GM23248 (cell line): Measurements from ENCODE around the gene ANKS3. TPM values are rescaled to one million over a fixed set of nuclear protein-coding genes. Genes with fewer than 3 reads are reported as not detected.
A peak's percentile ranks its signal among the peaks of the same experiment; 100 is the strongest.

Experiments
- DNase-seq: peaks from one replicate; pipeline ENCODE4 v3.0.0-alpha.2; 2015
- H2AFZ ChIP-seq: fragments of 200-600 bp; sonication (generic); 2 replicates; pipeline ENCODE4 v1.6.1; 2016; ENCODE audit warnings: antibody characterized with exemption
- H3F3A ChIP-seq: fragments of 200-600 bp; sonication (generic); 2 replicates; pipeline ENCODE4 v1.6.1; 2016; ENCODE audit warnings: mild to moderate bottlenecking, antibody characterized with exemption, mixed run types; ENCODE audit not compliant: insufficient read depth
- H3K27ac ChIP-seq: fragments of 200-600 bp; sonication (generic); 2 replicates; pipeline ENCODE4 v1.5.1; 2016; ENCODE audit warnings: mild to moderate bottlenecking
- H3K27me3 ChIP-seq: fragments of 200-600 bp; sonication (generic); replicated peaks from 2 replicates; pipeline ENCODE4 v1.6.1; 2016; ENCODE audit warnings: mild to moderate bottlenecking; ENCODE audit not compliant: insufficient read depth
- H3K36me3 ChIP-seq: fragments of 200-600 bp; sonication (generic); 2 replicates; pipeline ENCODE4 v1.6.1; 2016; ENCODE audit warnings: low read depth, mild to moderate bottlenecking
- H3K4me1 ChIP-seq: fragments of 200-600 bp; sonication (generic); 2 replicates; pipeline ENCODE4 v1.6.1; 2016; ENCODE audit warnings: mild to moderate bottlenecking; ENCODE audit not compliant: insufficient read depth
- H3K4me2 ChIP-seq: fragments of 200-600 bp; sonication (generic); one replicate; pipeline ENCODE4 v1.6.1; 2016; ENCODE audit warnings: mild to moderate bottlenecking; ENCODE audit not compliant: unreplicated experiment
- H3K4me3 ChIP-seq: fragments of 200-600 bp; sonication (generic); 2 replicates; pipeline ENCODE4 v1.5.1; 2016; ENCODE audit warnings: mild to moderate bottlenecking
- H3K79me2 ChIP-seq: fragments of 200-600 bp; sonication (generic); 2 replicates; pipeline ENCODE4 v1.6.1; 2016; ENCODE audit warnings: mild to moderate bottlenecking; ENCODE audit not compliant: insufficient read depth
- H3K9ac ChIP-seq: fragments of 200-600 bp; sonication (generic); 2 replicates; pipeline ENCODE4 v1.6.1; 2016; ENCODE audit warnings: mild to moderate bottlenecking
- H3K9me2 ChIP-seq: fragments of 200-600 bp; sonication (generic); 2 replicates; pipeline ENCODE4 v1.6.1; 2016; ENCODE audit warnings: mixed run types, mild to moderate bottlenecking, moderate library complexity; ENCODE audit not compliant: insufficient read depth
- H3K9me3 ChIP-seq: fragments of 200-600 bp; sonication (generic); one replicate; pipeline ENCODE4 v1.6.1; 2017; ENCODE audit warnings: low read depth
- H4K20me1 ChIP-seq: fragments of 200-600 bp; sonication (generic); 2 replicates; pipeline ENCODE4 v1.6.0; 2016; ENCODE audit not compliant: insufficient read depth
- EZH2 ChIP-seq: fragments of 200-600 bp; sonication (generic); IDR thresholded peaks from 2 replicates; pipeline ENCODE4 v1.6.1; 2018; ENCODE audit warnings: antibody characterized with exemption, mild to moderate bottlenecking; ENCODE audit not compliant: insufficient read depth, poor library complexity, severe bottlenecking
- EZH2phosphoT487 ChIP-seq: fragments of 200-600 bp; sonication (generic); IDR thresholded peaks from 2 replicates; pipeline ENCODE4 v1.6.1; 2018; ENCODE audit warnings: antibody characterized with exemption, moderate library complexity, mild to moderate bottlenecking, low read depth; ENCODE audit not compliant: insufficient read depth
- WGBS, 2 experiments: methylation state at CpG; one replicate each; pipeline ENCODE4 v1.1.6; 2015 to 2017; ENCODE audit warnings: low lambda C conversion rate in 2 of 2, low coverage in 1 of 2; ENCODE audit errors: missing lambda C conversion rate in 2 of 2; 5-methylcytosine and 5-hydroxymethylcytosine counted together
- in situ Hi-C: fragments of 300-500 bp; cut with MboI; formaldehyde crosslinking; loops from 2 replicates; pipeline ENCODE4 v1.15.0; 2020
- polyA plus RNA-seq: library from polyadenylated mRNA; unstranded; fragments of >200 nt; fragmentation: Nextera tagmentation; extraction: Ambion mirVana; gene quantifications from 2 replicates; pipeline ENCODE4 v1.2.1, GENCODE V29; 2016
- total RNA-seq: library from RNA; depleted of rRNA; stranded (reverse); fragments of >200 nt; shearing (Covaris generic); gene quantifications from 2 replicates; pipeline ENCODE4 v1.2.3, GENCODE V29; 2014

The ANKS3 gene
- total and polyA plus RNA-seq, 2 experiments from 2014 or later: 12.8 to 20.0 TPM

GRCh38 chr16:4660454-4661007 is 73.5 kb downstream of the ANKS3 start:
- peak overlapping the region; percentile 29 for H3K27ac ChIP-seq
- peak overlapping the region; percentile 35; the same call in 1 of the 2 replicates for H3K9ac ChIP-seq
- no peaks in the 10 kb centered on the region; the same call in 1 of the 2 replicates for H3K36me3 ChIP-seq
- DNase-seq: peak; percentile 82
- H3K79me2 ChIP-seq: peaks cover 28% of the 10 kb centered on the region
- no peaks in the 10 kb centered on the region for H4K20me1 ChIP-seq
- H3K9me2 ChIP-seq: no peaks in the 10 kb centered on the region
- H3K9me3 ChIP-seq: no peaks in the 10 kb centered on the region
- H3F3A ChIP-seq: no peaks in the 10 kb centered on the region
- in situ Hi-C loops: no loop called here
- 43% methylated on average over 17 to 18 of the region's 18 CpGs for WGBS, 2 experiments
- H3K4me1 ChIP-seq: no peaks in the 10 kb centered on the region
- H3K4me3 ChIP-seq: no peak overlapping the region
- H3K27me3 ChIP-seq: no peaks in the 10 kb centered on the region
- H2AFZ ChIP-seq: no peak overlapping the region
- TF ChIP-seq EZH2phosphoT487: no peak
- TF ChIP-seq EZH2: no peak
- no peak overlapping the region for H3K4me2 ChIP-seq

- Histone ChIP-seq H3K4me3 (no peak overlapping the region), H3K4me2 (no peak overlapping the region), H3K79me2 (peaks cover 32% of the 10 kb centered on the region), H2AFZ (no peak overlapping the region), H4K20me1 (no peaks in the 10 kb centered on the region), H3K27ac (peak overlapping the region; percentile 29), H3K9me2 (no peaks in the 10 kb centered on the region), H3F3A (no peaks in the 10 kb centered on the region), H3K4me1 (no peaks in the 10 kb centered on the region), H3K9ac (peak overlapping the region; percentile 35; the same call in 1 of the 2 replicates), H3K9me3 (no peaks in the 10 kb centered on the region), H3K27me3 (no peaks in the 10 kb centered on the region), H3K36me3 (no peaks in the 10 kb centered on the region; the same call in 1 of the 2 replicates)
- WGBS, 2 experiments: 89 to 90% methylated on average over 29 of the region's 29 CpGs
- no peak for TF ChIP-seq EZH2phosphoT487
- TF ChIP-seq EZH2: no peak
- in situ Hi-C loops: no loop called here
- DNase-seq: no peak
These were observed 74.4 kb downstream of the ANKS3 start for GRCh38 chr16:4659363-4660353.

GRCh38 chr16:4656695-4657686 is 77.1 kb downstream of the ANKS3 start:
- Histone ChIP-seq H3K27me3 (no peaks in the 10 kb centered on the region), H3K9me3 (no peaks in the 10 kb centered on the region), H3K4me2 (no peak overlapping the region), H3K36me3 (peaks cover 5% of the 10 kb centered on the region; the same call in 1 of the 2 replicates), H3K9ac (no peak overlapping the region), H2AFZ (no peak overlapping the region), H3K27ac (no peak overlapping the region), H3K4me1 (no peaks in the 10 kb centered on the region), H3K79me2 (peaks cover 28% of the 10 kb centered on the region), H3K9me2 (no peaks in the 10 kb centered on the region), H3F3A (no peaks in the 10 kb centered on the region), H3K4me3 (no peak overlapping the region), H4K20me1 (no peaks in the 10 kb centered on the region)
- in situ Hi-C loops: no loop called here
- TF ChIP-seq EZH2phosphoT487: no peak
- TF ChIP-seq EZH2: no peak
- 96 to 97% methylated on average over 21 to 25 of the region's 25 CpGs for WGBS, 2 experiments
- no peak for DNase-seq

GRCh38 chr16:4656221-4656620 is 77.8 kb downstream of the ANKS3 start:
- H3K27me3 ChIP-seq: no peaks in the 10 kb centered on the region
- H3K9me2 ChIP-seq: no peaks in the 10 kb centered on the region
- H3K27ac ChIP-seq: no peak overlapping the region
- peaks cover 5% of the 10 kb centered on the region; the same call in 1 of the 2 replicates for H3K36me3 ChIP-seq
- H2AFZ ChIP-seq: no peak overlapping the region
- no peak overlapping the region for H3K4me2 ChIP-seq
- H3K4me3 ChIP-seq: no peak overlapping the region
- peaks cover 24% of the 10 kb centered on the region for H3K79me2 ChIP-seq
- no peak overlapping the region for H3K9ac ChIP-seq
- no peaks in the 10 kb centered on the region for H3F3A ChIP-seq
- WGBS, 2 experiments: 96 to 98% methylated on average over 12 of the region's 12 CpGs
- TF ChIP-seq EZH2phosphoT487: no peak
- no peak for TF ChIP-seq EZH2
- no peaks in the 10 kb centered on the region for H3K4me1 ChIP-seq
- no peaks in the 10 kb centered on the region for H3K9me3 ChIP-seq
- no peak for DNase-seq
- H4K20me1 ChIP-seq: no peaks in the 10 kb centered on the region
- in situ Hi-C loops: no loop called here
